GM23248 (cell line): ENCODE data around the gene INKA1. TPM values are rescaled to one million over a fixed set of nuclear protein-coding genes. Genes with fewer than 3 reads are reported as not detected.

Source experiments
- DNase-seq: peaks from one replicate; pipeline ENCODE4 v3.0.0-alpha.2; 2015
- H2AFZ ChIP-seq: fragments of 200-600 bp; sonication (generic); 2 replicates; pipeline ENCODE4 v1.6.1; 2016; ENCODE audit warnings: antibody characterized with exemption
- H3F3A ChIP-seq: fragments of 200-600 bp; sonication (generic); 2 replicates; pipeline ENCODE4 v1.6.1; 2016; ENCODE audit warnings: mild to moderate bottlenecking, antibody characterized with exemption, mixed run types; ENCODE audit not compliant: insufficient read depth
- H3K27ac ChIP-seq: fragments of 200-600 bp; sonication (generic); 2 replicates; pipeline ENCODE4 v1.5.1; 2016; ENCODE audit warnings: mild to moderate bottlenecking
- H3K27me3 ChIP-seq: fragments of 200-600 bp; sonication (generic); replicated peaks from 2 replicates; pipeline ENCODE4 v1.6.1; 2016; ENCODE audit warnings: mild to moderate bottlenecking; ENCODE audit not compliant: insufficient read depth
- H3K36me3 ChIP-seq: fragments of 200-600 bp; sonication (generic); 2 replicates; pipeline ENCODE4 v1.6.1; 2016; ENCODE audit warnings: low read depth, mild to moderate bottlenecking
- H3K4me1 ChIP-seq: fragments of 200-600 bp; sonication (generic); 2 replicates; pipeline ENCODE4 v1.6.1; 2016; ENCODE audit warnings: mild to moderate bottlenecking; ENCODE audit not compliant: insufficient read depth
- H3K4me2 ChIP-seq: fragments of 200-600 bp; sonication (generic); one replicate; pipeline ENCODE4 v1.6.1; 2016; ENCODE audit warnings: mild to moderate bottlenecking; ENCODE audit not compliant: unreplicated experiment
- H3K4me3 ChIP-seq: fragments of 200-600 bp; sonication (generic); 2 replicates; pipeline ENCODE4 v1.5.1; 2016; ENCODE audit warnings: mild to moderate bottlenecking
- H3K79me2 ChIP-seq: fragments of 200-600 bp; sonication (generic); 2 replicates; pipeline ENCODE4 v1.6.1; 2016; ENCODE audit warnings: mild to moderate bottlenecking; ENCODE audit not compliant: insufficient read depth
- H3K9ac ChIP-seq: fragments of 200-600 bp; sonication (generic); 2 replicates; pipeline ENCODE4 v1.6.1; 2016; ENCODE audit warnings: mild to moderate bottlenecking
- H3K9me2 ChIP-seq: fragments of 200-600 bp; sonication (generic); 2 replicates; pipeline ENCODE4 v1.6.1; 2016; ENCODE audit warnings: mixed run types, mild to moderate bottlenecking, moderate library complexity; ENCODE audit not compliant: insufficient read depth
- H3K9me3 ChIP-seq: fragments of 200-600 bp; sonication (generic); one replicate; pipeline ENCODE4 v1.6.1; 2017; ENCODE audit warnings: low read depth
- H4K20me1 ChIP-seq: fragments of 200-600 bp; sonication (generic); 2 replicates; pipeline ENCODE4 v1.6.0; 2016; ENCODE audit not compliant: insufficient read depth
- EZH2 ChIP-seq: fragments of 200-600 bp; sonication (generic); IDR thresholded peaks from 2 replicates; pipeline ENCODE4 v1.6.1; 2018; ENCODE audit warnings: antibody characterized with exemption, mild to moderate bottlenecking; ENCODE audit not compliant: insufficient read depth, poor library complexity, severe bottlenecking
- EZH2phosphoT487 ChIP-seq: fragments of 200-600 bp; sonication (generic); IDR thresholded peaks from 2 replicates; pipeline ENCODE4 v1.6.1; 2018; ENCODE audit warnings: antibody characterized with exemption, moderate library complexity, mild to moderate bottlenecking, low read depth; ENCODE audit not compliant: insufficient read depth
- WGBS, 2 experiments: methylation state at CpG; one replicate each; pipeline ENCODE4 v1.1.6; 2015 to 2017; ENCODE audit warnings: low lambda C conversion rate in 2 of 2, low coverage in 1 of 2; ENCODE audit errors: missing lambda C conversion rate in 2 of 2; 5-methylcytosine and 5-hydroxymethylcytosine counted together
- in situ Hi-C: fragments of 300-500 bp; cut with MboI; formaldehyde crosslinking; loops from 2 replicates; pipeline ENCODE4 v1.15.0; 2020
- polyA plus RNA-seq: library from polyadenylated mRNA; unstranded; fragments of >200 nt; fragmentation: Nextera tagmentation; extraction: Ambion mirVana; gene quantifications from 2 replicates; pipeline ENCODE4 v1.2.1, GENCODE V29; 2016
- total RNA-seq: library from RNA; depleted of rRNA; stranded (reverse); fragments of >200 nt; shearing (Covaris generic); gene quantifications from 2 replicates; pipeline ENCODE4 v1.2.3, GENCODE V29; 2014

INKA1 gene
- total and polyA plus RNA-seq, 2 experiments from 2014 or later: 7.1 to 7.2 TPM

DNA sequence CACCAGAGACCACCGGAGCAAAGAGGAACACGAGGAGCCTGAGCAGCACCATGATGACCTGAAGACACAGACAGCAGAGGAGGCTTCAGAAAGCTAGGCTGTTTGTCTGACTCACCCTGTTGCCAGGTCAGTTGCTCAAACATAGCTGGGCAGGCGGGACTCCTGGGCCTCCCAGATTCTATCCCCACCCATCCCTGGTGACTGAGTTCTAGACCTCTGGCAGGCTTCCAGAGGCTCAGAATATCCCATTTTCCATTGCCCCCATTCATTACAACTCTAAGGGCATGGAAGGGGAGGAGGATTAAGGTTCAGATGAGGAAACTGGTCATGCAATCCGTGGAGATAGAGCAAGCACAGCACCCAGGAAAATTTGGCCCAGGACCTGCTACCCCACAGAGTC is 3.3 kb upstream of the INKA1 start, which contains the start of gene CDHR4:
Gene CDHR4, minus strand, starts transcription at position 113 of the 400 bp plus-strand sequence. Its CDS starts 61 bp downstream, at position 52.
- in situ Hi-C loops: no loop called here
- TF ChIP-seq EZH2phosphoT487 (no peak), EZH2 (no peak)

DNA sequence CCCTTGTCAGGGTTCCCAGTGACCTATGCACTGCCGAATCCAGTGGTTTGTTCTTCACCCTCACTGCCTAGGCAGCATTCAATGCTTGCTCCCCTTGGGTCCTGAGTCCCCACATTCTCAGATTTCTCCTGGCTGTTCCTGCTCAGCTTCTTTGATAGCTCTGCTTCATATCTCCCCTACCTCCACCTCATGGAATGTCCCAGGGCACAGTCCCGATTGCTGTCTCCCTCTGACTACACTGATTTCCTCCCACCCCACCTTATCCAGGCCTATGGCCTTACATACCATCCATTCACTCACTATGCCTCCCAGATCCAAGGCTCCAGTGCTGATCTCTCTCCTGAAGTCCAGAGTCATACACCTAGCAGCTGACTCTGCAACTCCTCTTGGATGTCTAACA is 1.9 kb upstream of the INKA1 start:
- Histone ChIP-seq H3F3A (0 out of 2 replicates have a peak, but pooled peaks cover 3% of the 10 kb centered on the region), H2AFZ (no peak overlapping the region), H4K20me1 (no peaks in the 10 kb centered on the region), H3K27ac (no peak overlapping the region), H3K9ac (no peak overlapping the region), H3K4me1 (peaks cover 30% of the 10 kb centered on the region), H3K27me3 (no peaks in the 10 kb centered on the region), H3K79me2 (no peaks in the 10 kb centered on the region), H3K4me3 (no peak overlapping the region), H3K9me3 (no peaks in the 10 kb centered on the region), H3K4me2 (no peak overlapping the region), H3K36me3 (no peaks in the 10 kb centered on the region), H3K9me2 (no peaks in the 10 kb centered on the region)
- in situ Hi-C loops: no loop called here
- DNase-seq: no peak
- TF ChIP-seq EZH2phosphoT487 (no peak), EZH2 (no peak)
- WGBS, 2 experiments: 77 to 79% methylated on average over 2 of the region's 2 CpGs

More for the DNA sequence above, 3.3 kb upstream of the INKA1 start, which contains the start of gene CDHR4:
- H3K9me3 ChIP-seq: no peaks in the 10 kb centered on the region
- H3K27ac ChIP-seq: peak within 1 kb of the TSS; percentile 71
- no peaks in the 10 kb centered on the region for H3K36me3 ChIP-seq
- no peaks in the 10 kb centered on the region for H3K79me2 ChIP-seq
- peak within 1 kb of the TSS; percentile 56 for H3K9ac ChIP-seq
- no peaks in the 10 kb centered on the region for H4K20me1 ChIP-seq
- peaks cover 18% of the 10 kb centered on the region; the same call in 1 of the 2 replicates for H3K4me1 ChIP-seq
- no peaks in the 10 kb centered on the region for H3K9me2 ChIP-seq
- WGBS, 2 experiments: 29 to 32% methylated on average over 4 of the region's 4 CpGs
- peak; percentile 96 for DNase-seq
- H3K27me3 ChIP-seq: no peaks in the 10 kb centered on the region
- H2AFZ ChIP-seq: peak within 1 kb of the TSS; percentile 61
- no peak within 1 kb of the TSS for H3K4me2 ChIP-seq
- H3F3A ChIP-seq: 0 out of 2 replicates have a peak, but pooled peaks cover 3% of the 10 kb centered on the region
- no peak within 1 kb of the TSS for H3K4me3 ChIP-seq

GRCh38 chr3:49803465-49804140 is 542 bp downstream of the INKA1 start:
- DNase-seq: peak; percentile 60
- H3K79me2 ChIP-seq: no peaks in the 10 kb centered on the region
- H3K27ac ChIP-seq: peak overlapping the region; percentile 65
- peak overlapping the region; percentile 83 for H3K9ac ChIP-seq
- in situ Hi-C loops: no loop called here
- H3K4me1 ChIP-seq: peaks cover 30% of the 10 kb centered on the region
- H2AFZ ChIP-seq: peak overlapping the region; percentile 97
- TF ChIP-seq EZH2phosphoT487 (no peak), EZH2 (no peak)
- H3K4me3 ChIP-seq: peak overlapping the region; percentile 96
- peak overlapping the region; percentile 91 for H3K4me2 ChIP-seq
- H3K9me3 ChIP-seq: no peaks in the 10 kb centered on the region
- 2% methylated on average over 35 to 41 of the region's 41 CpGs for WGBS, 2 experiments
- 0 out of 2 replicates have a peak, but pooled peaks cover 3% of the 10 kb centered on the region for H3F3A ChIP-seq
- H3K9me2 ChIP-seq: no peaks in the 10 kb centered on the region
- no peaks in the 10 kb centered on the region for H3K27me3 ChIP-seq
- H3K36me3 ChIP-seq: no peaks in the 10 kb centered on the region
- H4K20me1 ChIP-seq: no peaks in the 10 kb centered on the region

DNA sequence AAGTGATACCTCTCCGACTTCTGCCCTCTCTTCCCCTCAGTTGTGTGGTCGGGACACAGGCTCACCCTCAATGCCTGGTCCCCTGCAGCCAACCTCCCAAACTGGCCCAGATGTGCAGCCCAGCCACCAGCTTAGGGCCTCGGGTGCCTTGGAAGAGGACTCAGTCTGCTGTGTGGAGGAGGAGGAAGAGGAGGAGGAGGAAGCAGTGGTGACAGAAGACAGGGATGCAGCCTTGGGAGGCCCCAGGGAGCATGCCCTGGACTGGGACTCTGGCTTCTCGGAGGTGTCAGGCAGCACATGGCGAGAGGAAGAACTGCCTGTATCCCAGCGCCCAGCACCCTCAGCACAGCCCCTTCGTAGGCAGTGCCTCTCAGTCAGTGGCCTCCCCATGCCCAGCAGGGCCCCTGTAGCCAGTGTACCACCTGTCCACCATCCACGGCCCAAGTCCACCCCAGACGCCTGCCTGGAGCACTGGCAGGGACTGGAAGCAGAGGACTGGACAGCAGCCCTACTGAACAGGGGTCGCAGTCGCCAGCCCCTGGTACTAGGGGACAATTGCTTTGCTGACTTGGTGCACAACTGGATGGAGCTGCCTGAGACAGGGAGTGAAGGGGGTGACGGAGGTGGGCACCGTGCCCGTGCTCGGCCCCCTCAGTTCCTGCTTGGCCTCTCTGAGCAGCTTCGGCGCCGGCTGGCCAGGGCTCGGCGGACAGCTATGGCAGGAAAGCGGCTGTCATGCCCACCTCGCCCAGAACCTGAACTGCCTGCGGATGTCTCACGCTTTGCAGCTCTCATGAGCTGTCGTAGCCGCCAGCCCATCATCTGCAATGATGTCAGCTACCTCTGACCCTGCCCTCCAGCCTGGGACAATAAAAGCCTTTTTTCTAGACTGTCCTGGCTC is 1.3 kb downstream of the INKA1 start:
- 76 to 77% methylated on average over 24 to 26 of the region's 26 CpGs for WGBS, 2 experiments
- Histone ChIP-seq H3K27me3 (no peaks in the 10 kb centered on the region), H3F3A (0 out of 2 replicates have a peak, but pooled peaks cover 3% of the 10 kb centered on the region), H3K4me1 (peaks cover 25% of the 10 kb centered on the region), H3K9ac (peak overlapping the region; percentile 83), H3K9me3 (no peaks in the 10 kb centered on the region), H3K4me3 (peak overlapping the region; percentile 96), H3K79me2 (no peaks in the 10 kb centered on the region), H3K9me2 (no peaks in the 10 kb centered on the region), H3K36me3 (no peaks in the 10 kb centered on the region), H3K27ac (no peak overlapping the region), H3K4me2 (peak overlapping the region; percentile 91), H4K20me1 (no peaks in the 10 kb centered on the region), H2AFZ (no peak overlapping the region)
- in situ Hi-C loops: no loop called here
- no peak for DNase-seq
- TF ChIP-seq EZH2 (no peak), EZH2phosphoT487 (no peak)
